ENCODE results near the gene LRRC8D. TPM values are rescaled to one million over a fixed set of nuclear protein-coding genes. Genes with fewer than 3 reads are reported as not detected.

Gene LRRC8D
- total and polyA plus RNA-seq, 9 donors: 5.0 to 14.1 (median 8.8) TPM

- DNase-seq: no peak
- no peak overlapping the region for H3K4me3 ChIP-seq
- no peaks in the 10 kb centered on the region for H3K4me1 ChIP-seq (ENCODE audit: insufficient read depth)
- H3K27me3 ChIP-seq: no peaks in the 10 kb centered on the region
- WGBS, 3 donors: 85 to 91% (median 88%) methylated on average over 1 of the region's 1 CpG
- no peak for TF ChIP-seq EP300 (IDR thresholded peaks at IDR 0.05)
- no peaks in the 10 kb centered on the region for H3K9me3 ChIP-seq
- H3K36me3 ChIP-seq: no peaks in the 10 kb centered on the region
- H3K27ac ChIP-seq: no peak overlapping the region
- intact Hi-C loops (cut with DNase I): no loop called here
Measured at GRCh38 chr1:89917353-89917752, 96.5 kb downstream of the LRRC8D start.

- TF ChIP-seq POLR2A (IDR thresholded peaks at IDR 0.05): no peak
- no peak for TF ChIP-seq EP300 (IDR thresholded peaks at IDR 0.05)
- no peak for TF ChIP-seq CTCF (IDR thresholded peaks at IDR 0.05)
- intact Hi-C loops (cut with DNase I): no loop called here
- DNase-seq: no peak
- Histone ChIP-seq H3K4me1 (ENCODE audit: insufficient read depth) (no peaks in the 10 kb centered on the region), H3K9me3 (no peaks in the 10 kb centered on the region), H3K36me3 (no peaks in the 10 kb centered on the region), H3K27me3 (no peaks in the 10 kb centered on the region), H3K27ac (no peak overlapping the region), H3K4me3 (no peak overlapping the region)
- 89 to 98% (median 90%) methylated on average over 2 of the region's 2 CpGs for WGBS, 3 donors
Measured at GRCh38 chr1:89918127-89918793, 97.4 kb downstream of the LRRC8D start.

- WGBS, 3 donors: 89 to 100% (median 98%) methylated on average over 1 of the region's 1 CpG
- Histone ChIP-seq H3K27me3 (no peaks in the 10 kb centered on the region), H3K27ac (no peak overlapping the region), H3K9me3 (no peaks in the 10 kb centered on the region), H3K4me1 (ENCODE audit: insufficient read depth) (no peaks in the 10 kb centered on the region), H3K4me3 (no peak overlapping the region), H3K36me3 (no peaks in the 10 kb centered on the region)
- no peak for DNase-seq
- TF ChIP-seq CTCF (IDR thresholded peaks at IDR 0.05): no peak
- TF ChIP-seq POLR2A (IDR thresholded peaks at IDR 0.05): no peak
- no peak for TF ChIP-seq EP300 (IDR thresholded peaks at IDR 0.05)
- intact Hi-C loops (cut with DNase I): no loop called here
Measured at GRCh38 chr1:89918794-89919155, 97.9 kb downstream of the LRRC8D start.

GRCh38 chr1:89919174-89919573, 98.3 kb downstream of the LRRC8D start:
- H3K36me3 ChIP-seq: no peaks in the 10 kb centered on the region
- no peak for DNase-seq
- no peak overlapping the region for H3K27ac ChIP-seq
- no peaks in the 10 kb centered on the region for H3K4me1 ChIP-seq (ENCODE audit: insufficient read depth)
- no peak overlapping the region for H3K4me3 ChIP-seq
- H3K27me3 ChIP-seq: no peaks in the 10 kb centered on the region
- no peak for TF ChIP-seq EP300 (IDR thresholded peaks at IDR 0.05)
- no peak for TF ChIP-seq POLR2A (IDR thresholded peaks at IDR 0.05)
- TF ChIP-seq CTCF (IDR thresholded peaks at IDR 0.05): no peak
- intact Hi-C loops (cut with DNase I): no loop called here
- no peaks in the 10 kb centered on the region for H3K9me3 ChIP-seq

- Histone ChIP-seq H3K4me1 (ENCODE audit: insufficient read depth) (no peaks in the 10 kb centered on the region), H3K27ac (no peak overlapping the region), H3K4me3 (no peak overlapping the region), H3K9me3 (no peaks in the 10 kb centered on the region), H3K27me3 (no peaks in the 10 kb centered on the region), H3K36me3 (no peaks in the 10 kb centered on the region)
- WGBS, 3 donors: 97 to 98% (median 98%) methylated on average over 2 of the region's 2 CpGs
- TF ChIP-seq POLR2A (IDR thresholded peaks at IDR 0.05) (no peak), EP300 (IDR thresholded peaks at IDR 0.05) (no peak), CTCF (IDR thresholded peaks at IDR 0.05) (no peak)
- intact Hi-C loops (cut with DNase I): no loop called here
- DNase-seq: no peak
Measured at GRCh38 chr1:89922911-89923310, 102.1 kb downstream of the LRRC8D start.

Data from ovary (tissue), 9 donors.